Right lobe of liver (tissue), 6 donors: ENCODE results near the gene CREB5. TPM values are rescaled to one million over a fixed set of nuclear protein-coding genes. Genes with fewer than 3 reads are reported as not detected.
A peak's percentile ranks its signal among the peaks of the same experiment; 100 is the strongest.

Experiments used
- ATAC-seq, 4 donors: fragments of 200-7000 bp; cut with Tn5 transposase; one replicate each; pipeline ENCODE4 v1.9.1; 2020; ENCODE audit warnings: mild to moderate bottlenecking in 4 of 4, moderate library complexity in 4 of 4
- DNase-seq, 3 donors: peaks; one replicate each; pipeline ENCODE4 v3.0.0-alpha.2; 2020
- H3K27ac ChIP-seq, 3 donors: fragments of 200-600 bp; one replicate each; pipeline ENCODE4 v1.8.0; 2022
- H3K27me3 ChIP-seq, 2 donors: fragments of 200-600 bp; one replicate each; pipeline ENCODE4 v1.8.0; 2022
- H3K36me3 ChIP-seq, 4 donors: fragments of 200-600 bp; sonication (generic) in 1 of 4; one replicate each; pipeline versions ENCODE4 v1.5.1 to v1.8.0; 2017 to 2022; ENCODE audit warnings: control low read depth in 1 of 4
- H3K4me1 ChIP-seq, 4 donors: fragments of 200-600 bp; sonication (generic) in 1 of 4; one replicate each; pipeline versions ENCODE4 v1.5.1 to v1.8.0; 2017 to 2022; ENCODE audit warnings: control low read depth in 1 of 4
- H3K4me3 ChIP-seq, 3 donors: fragments of 200-600 bp; one replicate each; pipeline ENCODE4 v1.8.0; 2022
- H3K9me3 ChIP-seq, 4 donors: fragments of 200-600 bp; sonication (generic) in 1 of 4; one replicate each; pipeline versions ENCODE4 v1.5.1 to v1.8.0; 2017 to 2022; ENCODE audit warnings: control low read depth in 1 of 4
- CTCF ChIP-seq, 4 donors: fragments of 200-600 bp in 3 of 4; fragments of 450-650 bp in 1 of 4; IDR thresholded peaks; one replicate each; pipeline versions ENCODE4 v1.5.1 to v1.8.0; 2016 to 2022; ENCODE audit warnings: antibody characterized with exemption in 4 of 4, mild to moderate bottlenecking in 2 of 4
- POLR2A ChIP-seq: fragments of 450-650 bp; IDR thresholded peaks from one replicate; pipeline ENCODE4 v1.6.1; 2017; ENCODE audit warnings: antibody characterized with exemption, mild to moderate bottlenecking
- WGBS: methylation state at CpG from one replicate; pipeline ENCODE4 v1.1.6; 2018; ENCODE audit warnings: low coverage, low lambda C conversion rate; ENCODE audit not compliant: insufficient coverage; ENCODE audit errors: missing lambda C conversion rate; 5-methylcytosine and 5-hydroxymethylcytosine counted together
- intact Hi-C, 2 donors: fragments of 100-400 bp; cut with DNase I; formaldehyde crosslinking; loops; one replicate each; pipeline versions ENCODE4 v1.11.2 to v1.14.1; 2022
- total RNA-seq, 6 experiments: library from RNA; depleted of rRNA in 2 of 6; stranded (reverse); fragments of >200 nt in 2 of 6; fragmentation: NEBNext Ultra II Directional in 3 of 6; extraction: Animal tissue kit (Norgen Biotek cat#: 25700) in 3 of 6; gene quantifications; one replicate each; pipeline versions ENCODE4 v1.1.0 to v1.2.4, GENCODE V29; 2016 to 2023
- donor health status: DM: no; HTN: yes; CAD: no.
- donor health status: DM: no; HTN: no; CAD: no.
- donor health status: DM: no; HTN: no; CAD: no.
- donor health status: DM: no; HTN: yes; CAD: no.
- donor health status: DM: no; HTN: yes; CAD: no.

Gene CREB5
- total RNA-seq, 6 experiments from 2014 or later, result 0.48 to 6.3 (median 1.4) TPM

GRCh38 chr7:28575241-28575643 is 162.9 kb downstream of the CREB5 start:
- TF ChIP-seq POLR2A (no peak), CTCF (IDR thresholded peaks at IDR 0.05) (no peak)
- Histone ChIP-seq H3K4me3 (no peak overlapping the region), H3K4me1 (no peaks in the 10 kb centered on the region), H3K36me3 (no peaks in the 10 kb centered on the region), H3K9me3 (no peaks in the 10 kb centered on the region), H3K27me3 (peaks cover 0 to 14% of the 10 kb centered on the region in 2 donors), H3K27ac (no peak overlapping the region)
- 70% methylated on average over 3 of the region's 5 CpGs for WGBS
- ATAC-seq (peak in 1 of 4 donors; percentile 56), DNase-seq (no peak)
- intact Hi-C loops, result no loop called here

DNA sequence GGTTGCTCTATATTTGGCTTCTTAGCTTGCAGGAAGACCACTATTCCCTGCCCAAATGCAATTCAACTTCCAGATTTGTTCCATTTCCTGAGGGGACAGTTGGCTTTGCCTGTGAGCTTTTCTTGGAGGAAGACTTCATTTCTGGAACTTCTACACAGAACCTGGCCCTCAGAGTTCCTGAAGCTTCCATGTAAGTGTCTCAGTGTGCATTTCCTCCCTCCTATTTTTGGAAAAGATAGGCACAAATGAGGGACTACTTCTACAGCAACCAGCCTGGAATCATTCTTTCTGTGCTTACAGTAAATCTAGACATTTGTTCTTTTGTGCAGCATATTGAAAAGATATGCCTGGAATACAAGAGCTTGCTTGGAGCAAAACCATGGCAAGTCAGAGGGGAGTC is 164.3 kb downstream of the CREB5 start:
- no peak overlapping the region for H3K27ac ChIP-seq

GRCh38 chr7:28579571-28579970 is 167.3 kb downstream of the CREB5 start:
- DNase-seq (no peak), ATAC-seq (no peak)
- Histone ChIP-seq H3K27ac (no peak overlapping the region), H3K9me3 (no peaks in the 10 kb centered on the region), H3K36me3 (no peaks in the 10 kb centered on the region), H3K4me1 (no peaks in the 10 kb centered on the region), H3K4me3 (no peak overlapping the region), H3K27me3 (peaks cover 0 to 14% of the 10 kb centered on the region in 2 donors)
- 79% methylated on average over 3 of the region's 3 CpGs for WGBS
- TF ChIP-seq CTCF (IDR thresholded peaks at IDR 0.05), result no peak
- TF ChIP-seq POLR2A, result no peak
- intact Hi-C loops, result no loop called here

More for the DNA sequence above, 164.3 kb downstream of the CREB5 start:
- no peak for ATAC-seq
- H3K9me3 ChIP-seq, result no peaks in the 10 kb centered on the region
- no peak overlapping the region for H3K4me3 ChIP-seq
- peaks cover 0 to 14% of the 10 kb centered on the region in 2 donors for H3K27me3 ChIP-seq
- H3K36me3 ChIP-seq, result no peaks in the 10 kb centered on the region
- TF ChIP-seq POLR2A (no peak), CTCF (IDR thresholded peaks at IDR 0.05) (no peak)
- no peak for DNase-seq
- no peaks in the 10 kb centered on the region for H3K4me1 ChIP-seq
- intact Hi-C loops, result no loop called here

DNA sequence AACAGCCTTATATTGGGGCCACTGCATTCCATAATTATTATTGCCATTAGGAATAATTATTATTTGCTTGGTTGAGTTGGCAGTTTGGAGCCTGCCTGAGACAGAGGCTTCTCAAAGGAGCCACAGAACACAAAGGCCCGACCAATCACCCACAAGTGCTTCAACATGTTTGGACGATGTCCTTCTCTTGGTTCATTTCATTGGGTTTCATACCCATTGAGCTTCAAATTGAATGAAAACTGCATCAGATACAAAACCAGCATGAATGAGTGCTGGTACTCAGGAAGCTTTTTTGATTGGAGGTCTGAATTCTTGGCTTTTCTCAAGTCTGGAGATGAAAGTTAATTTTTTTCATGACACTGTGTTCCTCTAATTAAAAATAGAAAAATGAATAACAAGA is 168.3 kb downstream of the CREB5 start:
- intact Hi-C loops, result no loop called here
- no peaks in the 10 kb centered on the region for H3K4me1 ChIP-seq
- 70% methylated on average over 2 of the region's 2 CpGs for WGBS

More for the DNA sequence above, 168.3 kb downstream of the CREB5 start:
- no peak overlapping the region for H3K4me3 ChIP-seq
- no peak overlapping the region for H3K27ac ChIP-seq
- DNase-seq, result no peak
- ATAC-seq, result no peak
- no peaks in the 10 kb centered on the region for H3K9me3 ChIP-seq
- H3K36me3 ChIP-seq, result no peaks in the 10 kb centered on the region
- TF ChIP-seq CTCF (IDR thresholded peaks at IDR 0.05) (no peak), POLR2A (no peak)
- H3K27me3 ChIP-seq, result peaks cover 0 to 10% of the 10 kb centered on the region in 2 donors
